IPS-18a (cell line): ENCODE data around the gene CD300LG.

Experiments used
- H3K27ac ChIP-seq: one replicate; pipeline ENCODE4 v1.5.1; 2013; ENCODE audit warnings: low read length
- H3K27me3 ChIP-seq: one replicate; pipeline ENCODE4 v1.6.1; 2013; ENCODE audit warnings: mild to moderate bottlenecking, low read length; ENCODE audit not compliant: control insufficient read depth, insufficient read depth
- H3K36me3 ChIP-seq: one replicate; pipeline ENCODE4 v1.6.1; 2013; ENCODE audit warnings: low read depth, low read length; ENCODE audit not compliant: control insufficient read depth
- H3K4me1 ChIP-seq: one replicate; pipeline ENCODE4 v1.6.1; 2013; ENCODE audit warnings: low read depth, low read length; ENCODE audit not compliant: control insufficient read depth
- H3K4me3 ChIP-seq: one replicate; pipeline ENCODE4 v1.5.1; 2013; ENCODE audit warnings: low read length
- H3K9ac ChIP-seq: one replicate; pipeline ENCODE4 v1.6.1; 2013; ENCODE audit warnings: mild to moderate bottlenecking, low read length, moderate library complexity
- H3K9me3 ChIP-seq: one replicate; pipeline ENCODE4 v1.6.1; 2013; ENCODE audit warnings: low read depth, low read length; ENCODE audit not compliant: control insufficient read depth

CD300LG gene

DNA sequence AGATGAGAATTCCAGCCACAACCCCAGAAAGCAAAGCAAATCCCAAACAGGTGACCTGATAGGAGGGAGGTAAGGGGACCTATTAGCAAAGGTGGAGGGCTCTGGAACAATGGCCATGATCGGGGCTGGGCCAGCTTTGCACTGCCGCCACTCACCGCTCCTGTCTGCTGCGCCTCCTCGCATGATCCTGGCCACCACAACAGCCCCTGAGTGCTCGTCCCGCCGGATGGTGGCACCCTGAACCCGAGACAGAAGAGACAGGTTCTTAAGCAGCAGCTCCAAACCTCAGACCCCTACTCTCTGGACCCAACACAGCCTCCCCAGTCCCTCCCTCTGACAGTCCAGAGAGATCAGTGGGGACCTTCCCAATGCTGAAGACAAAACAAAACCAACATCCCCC, 19.4 kb upstream of the CD300LG start:
- Histone ChIP-seq H3K4me3 (no peak overlapping the region), H3K27ac (no peak overlapping the region), H3K27me3 (peaks cover 9% of the 10 kb centered on the region), H3K9ac (no peak overlapping the region), H3K36me3 (peaks cover 11% of the 10 kb centered on the region), H3K9me3 (no peaks in the 10 kb centered on the region), H3K4me1 (peaks cover 6% of the 10 kb centered on the region)

DNA sequence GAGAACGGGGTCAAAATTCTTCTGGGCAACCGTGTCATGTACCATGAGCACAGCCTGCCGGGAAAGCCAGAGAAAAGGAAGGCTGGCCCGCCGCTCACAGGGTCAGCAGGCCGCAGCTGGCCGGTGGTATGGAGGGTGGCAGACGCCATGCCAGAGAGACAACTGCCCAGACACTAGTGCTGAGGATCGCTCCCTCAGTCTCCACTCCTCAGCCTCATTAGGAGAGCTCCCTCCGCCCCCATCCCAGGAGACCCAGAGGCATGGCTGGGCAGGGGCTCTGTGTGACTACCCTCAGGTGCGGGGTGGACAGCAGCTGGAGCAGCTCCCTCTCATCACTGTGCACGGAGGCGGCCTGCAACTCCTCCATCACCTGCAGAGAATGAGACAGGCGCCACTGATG, 17.2 kb upstream of the CD300LG start:
- Histone ChIP-seq H3K27ac (no peak overlapping the region), H3K4me1 (peaks cover 6% of the 10 kb centered on the region), H3K9ac (no peak overlapping the region), H3K36me3 (peaks cover 11% of the 10 kb centered on the region), H3K27me3 (peaks cover 24% of the 10 kb centered on the region), H3K9me3 (no peaks in the 10 kb centered on the region), H3K4me3 (no peak overlapping the region)

- no peak overlapping the region for H3K27ac ChIP-seq
- no peak overlapping the region for H3K9ac ChIP-seq
- H3K27me3 ChIP-seq = peaks cover 24% of the 10 kb centered on the region
- peaks cover 6% of the 10 kb centered on the region for H3K4me1 ChIP-seq
- H3K9me3 ChIP-seq = no peaks in the 10 kb centered on the region
- no peak overlapping the region for H3K4me3 ChIP-seq
- H3K36me3 ChIP-seq = peaks cover 11% of the 10 kb centered on the region
Observed at GRCh38 chr17:43830510-43831140, 16.4 kb upstream of the CD300LG start.

DNA sequence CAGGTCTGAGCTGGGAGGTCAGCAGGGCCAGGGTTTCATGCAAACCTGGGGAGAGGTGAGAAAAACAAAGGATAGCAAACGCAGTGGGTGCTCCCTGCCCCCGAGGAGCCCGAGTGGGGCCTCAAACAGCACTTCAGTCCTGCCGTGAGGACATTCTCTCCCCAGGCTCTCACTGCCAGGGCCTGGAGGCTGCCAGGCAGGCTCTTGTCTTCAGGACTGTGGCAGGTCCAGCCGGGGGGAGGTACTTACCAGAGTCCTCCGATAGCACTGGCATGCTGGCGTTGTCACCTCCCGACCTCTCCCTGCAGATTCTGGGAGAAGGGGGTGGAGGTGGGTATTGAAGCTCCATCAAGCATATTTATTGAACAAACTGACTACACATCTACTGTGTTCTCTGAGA, 15.3 kb upstream of the CD300LG start:
- no peak overlapping the region for H3K9ac ChIP-seq

DNA sequence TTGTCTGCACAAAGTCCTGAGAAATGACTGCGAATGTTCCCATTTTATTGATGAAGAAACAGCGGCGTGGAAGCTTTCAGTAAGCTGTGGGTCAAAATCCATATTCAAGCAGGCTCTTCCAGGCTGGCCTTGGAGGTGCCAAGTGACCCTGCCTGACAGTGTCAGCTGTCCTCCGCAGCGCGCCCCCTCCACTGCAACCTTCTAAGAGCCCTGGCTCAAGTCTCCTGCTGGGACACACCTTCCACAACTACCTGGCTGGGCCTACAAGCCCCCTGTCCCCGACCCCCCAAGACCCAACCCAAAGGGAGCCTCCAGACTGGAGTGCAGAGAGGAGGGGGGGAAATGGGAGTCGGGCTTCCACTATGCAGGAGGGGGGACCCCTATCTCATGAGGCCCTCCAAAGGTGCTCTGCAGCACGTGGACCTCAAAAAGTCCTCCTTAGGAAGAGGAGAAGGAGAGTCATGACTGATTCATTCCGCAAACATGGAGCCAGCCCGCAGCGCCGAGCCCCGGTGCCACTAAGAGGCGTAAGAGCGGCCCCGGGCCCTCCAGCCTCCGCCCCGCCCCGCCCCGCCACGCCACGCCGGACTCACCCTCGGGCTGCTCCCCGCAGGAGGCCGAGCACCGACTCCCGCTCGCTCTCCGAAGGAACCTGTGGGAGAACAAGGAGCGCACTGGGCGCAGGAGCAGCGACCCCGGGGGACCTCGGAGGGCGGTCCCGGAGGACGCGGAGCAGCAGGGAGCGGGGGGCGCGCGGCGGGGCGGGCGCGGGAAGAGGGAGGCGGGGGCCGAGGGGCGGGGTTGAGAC, 14.6 kb upstream of the CD300LG start:
- Histone ChIP-seq H3K4me3 (peak overlapping the region; percentile 73), H3K9me3 (no peaks in the 10 kb centered on the region), H3K27me3 (peaks cover 24% of the 10 kb centered on the region), H3K36me3 (peaks cover 9% of the 10 kb centered on the region), H3K9ac (no peak overlapping the region), H3K4me1 (peaks cover 6% of the 10 kb centered on the region), H3K27ac (no peak overlapping the region)

More for the DNA sequence above, 15.3 kb upstream of the CD300LG start:
- H3K4me1 ChIP-seq = peaks cover 6% of the 10 kb centered on the region
- H3K9me3 ChIP-seq = no peaks in the 10 kb centered on the region
- H3K27ac ChIP-seq = no peak overlapping the region
- peaks cover 24% of the 10 kb centered on the region for H3K27me3 ChIP-seq
- H3K4me3 ChIP-seq = no peak overlapping the region
- H3K36me3 ChIP-seq = peaks cover 9% of the 10 kb centered on the region

GRCh38 chr17:43832976-43833829, 13.8 kb upstream of the CD300LG start, which contains the start of gene MPP3:
Gene MPP3, minus strand, starts transcription at chr17:43833146. Its CDS starts 1,240 bp downstream, at chr17:43831906.
- peaks cover 24% of the 10 kb centered on the region for H3K27me3 ChIP-seq
- H3K4me3 ChIP-seq = peak within 1 kb of the TSS; percentile 73
- H3K4me1 ChIP-seq = peaks cover 6% of the 10 kb centered on the region
- H3K9me3 ChIP-seq = no peaks in the 10 kb centered on the region
- peak within 1 kb of the TSS; percentile 22 for H3K9ac ChIP-seq
- H3K36me3 ChIP-seq = peaks cover 9% of the 10 kb centered on the region
- no peak within 1 kb of the TSS for H3K27ac ChIP-seq

DNA sequence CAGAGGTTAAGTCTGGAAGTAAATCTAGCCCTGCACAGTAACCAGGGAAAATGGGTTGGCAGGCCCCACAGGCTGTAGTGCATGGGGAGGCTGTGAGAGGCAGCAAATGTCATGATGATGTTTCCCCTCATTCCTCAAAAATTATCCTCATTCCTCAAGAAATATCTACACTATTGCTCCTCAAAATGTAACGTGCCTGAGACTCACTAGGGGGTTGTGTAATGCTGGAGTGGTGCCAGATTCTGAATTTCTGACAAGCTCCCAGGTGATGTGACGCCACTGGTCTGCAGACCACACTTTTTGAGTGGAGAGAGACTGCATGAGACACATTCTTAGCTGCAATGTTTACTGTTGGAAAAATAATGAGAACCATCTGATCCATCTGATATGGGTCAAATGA, 12.9 kb upstream of the CD300LG start:
- H3K9me3 ChIP-seq = no peaks in the 10 kb centered on the region
- H3K4me3 ChIP-seq = peak overlapping the region; percentile 73
- H3K27me3 ChIP-seq = peaks cover 24% of the 10 kb centered on the region
- H3K9ac ChIP-seq = no peak overlapping the region
- H3K27ac ChIP-seq = no peak overlapping the region
- peaks cover 6% of the 10 kb centered on the region for H3K4me1 ChIP-seq
- H3K36me3 ChIP-seq = peaks cover 9% of the 10 kb centered on the region

DNA sequence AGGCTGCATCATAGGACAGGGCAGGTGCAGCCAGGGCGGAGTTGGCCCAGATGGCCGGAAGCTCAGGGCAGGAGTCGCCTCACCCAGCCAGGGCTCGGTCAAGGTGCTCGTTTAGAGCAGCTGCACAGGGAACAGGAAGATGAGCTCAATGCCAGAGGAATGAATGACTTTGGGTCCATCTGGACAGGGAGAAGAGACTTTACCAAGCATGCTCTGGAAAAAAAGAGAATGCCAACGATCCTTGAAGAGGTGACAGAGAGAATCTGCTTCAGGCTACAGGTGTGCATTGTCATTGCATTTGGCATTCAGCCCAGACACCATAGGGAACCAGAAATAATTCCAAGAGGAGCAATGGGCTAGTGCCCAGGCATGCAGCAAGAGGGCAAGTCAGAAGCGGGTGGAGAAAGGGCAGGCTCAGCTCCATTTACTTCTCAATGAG, 7.3 kb upstream of the CD300LG start:
- Histone ChIP-seq H3K36me3 (no peaks in the 10 kb centered on the region), H3K27me3 (no peaks in the 10 kb centered on the region), H3K4me1 (no peaks in the 10 kb centered on the region), H3K9ac (no peak overlapping the region), H3K4me3 (no peak overlapping the region), H3K9me3 (no peaks in the 10 kb centered on the region), H3K27ac (no peak overlapping the region)

DNA sequence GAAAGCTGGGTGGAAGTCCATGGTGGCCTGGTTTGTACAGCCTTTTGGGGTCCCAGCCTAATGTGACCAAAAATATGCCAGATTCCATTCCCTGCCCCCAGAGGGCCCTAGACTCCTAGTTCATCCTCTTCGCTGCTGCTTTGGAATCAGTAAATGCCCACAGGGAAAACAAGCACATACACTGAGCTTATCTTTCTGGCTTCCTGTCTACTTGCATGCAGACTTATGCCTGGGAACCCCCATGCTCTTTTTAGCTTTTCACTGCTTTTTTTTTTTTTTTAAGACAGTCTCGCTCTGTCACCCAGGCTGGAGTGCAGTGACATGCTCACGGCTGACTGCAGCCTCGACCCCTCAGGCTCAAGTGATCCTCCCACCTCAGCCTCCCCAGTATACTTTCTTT, 6.2 kb upstream of the CD300LG start:
- no peak overlapping the region for H3K4me3 ChIP-seq
- H3K27me3 ChIP-seq = no peaks in the 10 kb centered on the region
- no peaks in the 10 kb centered on the region for H3K4me1 ChIP-seq
- H3K9me3 ChIP-seq = no peaks in the 10 kb centered on the region
- H3K36me3 ChIP-seq = no peaks in the 10 kb centered on the region
- no peak overlapping the region for H3K9ac ChIP-seq
- no peak overlapping the region for H3K27ac ChIP-seq

- H3K4me1 ChIP-seq = peaks cover 3% of the 10 kb centered on the region
- H3K36me3 ChIP-seq = no peaks in the 10 kb centered on the region
- no peak overlapping the region for H3K9ac ChIP-seq
- no peaks in the 10 kb centered on the region for H3K27me3 ChIP-seq
- H3K4me3 ChIP-seq = no peak overlapping the region
- H3K27ac ChIP-seq = no peak overlapping the region
- H3K9me3 ChIP-seq = no peaks in the 10 kb centered on the region
Observed at GRCh38 chr17:43841282-43841681, 5.7 kb upstream of the CD300LG start.
